ENCODE measurements around the gene ABCD3.
"Not testable (repeated sequence)": the region's sequence is repeated elsewhere in the genome, so short reads cannot be mapped to it uniquely, and the experiment has no call there.

The ABCD3 gene

DNA sequence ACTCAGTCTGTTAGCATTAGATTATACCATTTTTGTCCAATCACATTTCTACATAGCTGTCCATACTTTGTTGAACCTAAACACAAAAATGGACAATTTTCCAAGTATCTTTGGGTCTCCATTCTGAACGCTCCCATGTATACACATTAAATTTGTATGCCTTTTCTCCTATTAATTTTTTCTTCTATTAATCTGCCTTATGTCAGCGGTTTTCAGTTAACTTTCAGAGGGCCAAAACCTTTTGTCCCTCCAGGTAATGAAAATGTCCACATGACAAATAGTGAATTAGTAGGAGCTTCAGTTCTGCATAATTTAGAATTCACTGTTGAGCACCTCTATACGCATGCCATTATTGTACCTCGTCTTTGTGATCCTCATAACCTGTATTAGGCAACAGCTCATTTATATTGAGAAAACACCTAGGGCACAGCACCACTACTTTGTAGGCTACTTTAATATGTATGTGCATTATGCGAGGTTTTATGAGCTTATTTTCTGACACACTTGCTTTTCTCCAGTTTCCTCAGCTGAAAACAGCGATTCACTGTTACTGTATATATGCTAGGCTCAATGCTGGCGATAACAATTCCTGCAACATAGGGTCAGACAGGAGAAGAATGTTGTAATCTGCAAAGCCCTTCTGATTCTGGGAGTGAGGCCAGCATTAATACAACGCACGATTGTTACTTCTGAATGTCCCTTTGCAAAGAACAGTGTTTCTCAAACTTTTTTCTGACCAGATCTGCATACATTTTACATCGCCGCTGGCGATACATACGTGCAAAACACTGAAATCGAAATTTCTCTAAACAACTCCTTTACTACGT, 1.1 kb upstream of the ABCD3 start:
- DNase-seq (ENCODE audit: low spot score) = no peak

DNA sequence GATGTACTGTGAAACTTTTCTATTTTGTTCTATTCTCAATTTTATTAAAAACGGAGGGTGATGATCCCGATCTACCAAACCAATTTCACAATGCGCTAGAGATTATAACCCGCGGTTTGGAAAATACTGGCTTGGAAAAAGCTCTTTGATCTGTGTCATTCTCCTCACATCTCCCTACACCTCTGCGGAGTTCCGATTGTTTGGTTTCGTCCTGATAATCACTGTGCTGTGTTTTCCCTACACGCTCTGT, 536 bp upstream of the ABCD3 start:
- no peak for DNase-seq (ENCODE audit: low spot score)

DNA sequence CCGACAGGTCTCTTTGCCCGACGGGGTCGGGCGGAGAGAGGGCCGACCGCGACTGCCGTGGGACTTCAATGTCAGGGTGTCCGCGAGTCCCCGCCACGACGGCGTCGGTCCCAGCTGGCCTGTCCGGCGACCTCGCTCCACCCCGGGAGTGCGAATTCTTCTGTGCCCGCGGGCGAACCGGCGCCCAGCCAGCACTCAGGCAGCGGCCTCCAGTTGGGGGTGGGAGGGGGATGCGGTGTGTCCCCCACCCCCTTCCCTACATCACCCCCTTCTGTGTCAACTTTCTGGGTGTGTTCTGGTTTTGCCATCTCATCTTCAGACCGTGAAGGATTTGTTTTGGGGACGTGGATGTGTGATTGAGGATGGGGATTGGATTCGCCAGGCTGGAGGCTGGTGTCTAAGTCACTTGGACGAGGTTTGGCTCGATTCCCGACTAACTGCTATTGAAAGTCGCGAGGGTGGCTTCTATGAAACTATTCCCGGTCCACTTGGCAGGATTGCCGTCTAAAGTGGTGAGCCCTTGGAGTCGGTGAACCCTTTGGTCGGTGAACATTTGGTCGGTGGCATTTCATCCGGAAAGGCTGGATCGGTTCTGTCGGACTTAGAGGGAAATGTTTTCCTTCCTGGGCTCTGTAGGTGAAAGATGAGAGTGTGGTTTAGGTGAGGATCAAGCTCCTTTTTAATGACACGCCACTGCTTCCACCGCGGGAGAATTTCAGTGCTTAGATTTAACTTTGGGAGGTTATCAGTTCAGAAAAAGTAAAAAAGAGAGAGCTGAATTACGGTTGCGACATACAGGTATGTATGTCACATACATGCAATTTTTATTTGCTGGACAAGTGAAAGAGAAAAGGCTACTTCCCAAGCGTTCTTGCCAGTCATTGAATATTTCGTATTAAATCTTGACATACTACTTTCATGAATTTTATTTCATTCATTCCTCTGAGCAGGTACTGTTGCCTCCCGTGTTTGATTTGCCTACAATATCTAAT, 771 bp downstream of the ABCD3 start:
- DNase-seq (ENCODE audit: low spot score) = no peak

DNA sequence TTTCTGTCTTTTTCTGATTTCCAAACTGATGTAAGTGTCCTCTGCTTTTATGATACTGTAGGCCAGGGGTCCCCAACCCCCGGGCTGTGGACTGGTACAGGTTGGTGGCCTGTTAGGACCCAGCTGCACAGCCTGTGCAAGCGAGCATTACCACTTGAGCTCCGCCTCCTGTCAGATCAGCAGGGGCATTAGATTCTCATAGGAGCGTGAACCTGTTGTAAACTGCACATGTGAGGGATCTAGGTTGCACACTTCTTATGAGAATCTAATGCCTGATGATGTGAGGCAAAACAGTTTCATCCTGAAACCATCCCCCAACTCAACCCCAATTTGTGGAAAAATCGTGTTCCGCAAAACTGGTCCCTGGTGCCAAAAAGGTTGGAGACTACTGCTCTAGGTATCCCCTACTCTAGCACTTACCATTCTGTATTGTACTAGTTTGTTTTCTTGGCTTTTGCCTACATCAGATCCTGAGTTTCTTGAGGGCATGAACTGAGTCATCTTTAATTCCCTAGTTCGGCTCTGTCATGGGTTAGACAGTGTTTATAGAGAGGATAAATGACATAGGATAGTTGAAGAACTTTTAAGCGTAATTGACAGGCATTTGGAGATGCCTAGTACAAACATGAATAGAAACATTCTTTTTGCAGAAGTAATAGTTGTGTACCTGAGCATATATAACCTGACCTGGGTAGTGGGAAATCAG, 4.1 kb downstream of the ABCD3 start:
- no peak for DNase-seq (ENCODE audit: low spot score)

DNA sequence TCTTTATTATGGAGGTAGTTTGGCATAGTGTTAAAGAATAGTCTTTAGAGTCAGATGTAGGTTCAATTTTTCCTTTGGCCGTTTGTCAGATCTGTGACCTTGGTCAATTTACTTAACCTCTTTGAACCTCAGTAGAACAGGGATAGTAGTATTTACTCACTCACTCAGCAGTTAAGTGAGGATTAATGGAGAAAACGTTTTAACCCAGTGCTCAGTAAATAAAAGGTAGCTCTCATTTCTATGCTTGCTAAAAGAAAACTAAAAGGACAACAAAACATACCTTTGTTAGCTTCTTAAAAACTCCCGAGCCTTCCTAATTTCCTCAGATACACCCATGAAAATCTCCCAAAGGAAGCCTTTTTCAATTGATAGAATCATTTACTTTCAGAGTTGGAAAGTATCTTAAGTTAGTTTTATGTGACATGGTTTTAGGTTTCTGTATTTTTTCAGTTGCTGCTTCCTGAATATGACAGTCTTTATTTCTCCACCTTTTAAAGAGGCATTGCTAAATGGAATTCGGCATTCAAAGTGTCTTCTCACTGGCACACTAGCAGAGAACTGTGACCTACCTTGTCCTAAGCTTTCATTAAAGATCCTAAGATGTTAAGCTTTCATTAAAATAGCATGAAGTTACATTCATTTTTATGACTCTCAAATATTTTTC, 7.8 kb downstream of the ABCD3 start:
- DNase-seq (ENCODE audit: low spot score) = no peak

DNA sequence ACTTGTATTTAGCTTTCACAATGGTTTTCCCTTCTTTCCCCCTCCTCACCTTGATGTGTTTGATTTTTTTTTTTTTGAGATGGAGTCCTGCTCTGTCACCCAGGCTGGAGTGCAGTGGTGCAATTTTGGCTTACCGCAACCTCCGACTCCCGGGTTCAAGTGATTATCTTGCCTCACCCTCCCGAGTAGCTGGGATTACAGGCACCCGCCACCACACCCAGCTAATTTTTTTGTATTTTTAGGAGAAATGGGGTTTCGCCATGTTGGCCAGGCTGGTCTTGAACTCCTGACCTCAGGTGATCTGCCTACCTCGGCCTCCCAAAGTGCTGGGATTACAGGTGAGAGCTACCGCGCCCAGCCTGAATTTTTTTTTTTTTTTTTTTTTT, 8.3 kb downstream of the ABCD3 start:
- not testable (repeated sequence) for DNase-seq (ENCODE audit: low spot score)

DNA sequence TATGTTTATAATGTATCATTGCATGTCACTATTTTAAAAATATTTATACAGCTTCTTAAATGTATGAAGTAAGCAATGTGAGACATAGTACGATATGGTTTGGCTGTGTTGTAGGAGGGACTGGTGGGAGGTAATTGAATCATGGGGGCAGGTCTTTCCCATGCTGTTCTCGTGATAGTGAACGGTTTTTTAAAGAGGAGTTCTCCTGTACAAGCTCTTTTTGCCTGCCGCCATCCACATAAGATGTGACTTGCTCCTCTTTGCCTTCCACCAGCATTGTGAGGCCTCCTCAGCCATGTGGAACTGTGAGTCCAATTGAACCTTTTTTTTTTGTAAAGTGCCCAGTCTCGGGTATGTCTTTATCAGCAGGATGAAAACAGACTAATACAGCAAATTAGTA, 10.3 kb downstream of the ABCD3 start:
- DNase-seq (ENCODE audit: low spot score) = no peak

DNA sequence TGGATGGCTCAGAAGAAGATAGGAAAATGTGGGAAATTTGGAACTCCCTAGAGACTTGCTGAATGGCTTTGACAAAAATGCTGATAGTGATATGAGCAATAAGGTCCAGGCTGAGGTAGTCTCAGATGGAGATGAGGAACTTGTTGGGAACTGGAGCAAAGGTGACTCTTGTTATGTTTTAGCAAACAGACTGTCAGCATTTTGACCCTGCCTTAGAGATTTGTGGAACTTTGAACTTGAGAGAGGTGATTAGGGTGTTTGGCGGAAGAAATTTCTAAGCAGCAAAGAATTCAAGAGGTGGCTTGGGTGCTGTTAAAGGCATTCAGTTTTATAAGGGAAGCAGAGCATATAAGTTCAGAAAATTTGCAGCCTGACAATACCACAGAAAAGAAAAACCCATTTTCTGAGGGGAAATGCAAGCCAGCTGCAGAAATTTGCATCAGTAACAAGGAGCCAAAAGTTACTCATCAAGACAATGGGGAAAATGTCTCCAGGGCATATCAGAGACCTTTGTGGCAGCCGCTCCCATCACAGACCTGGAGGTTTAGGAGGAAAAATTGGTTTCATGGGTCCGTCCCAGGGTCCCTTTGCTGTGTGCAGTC, 10.8 kb downstream of the ABCD3 start:
- not testable (repeated sequence) for DNase-seq (ENCODE audit: low spot score)

DNA sequence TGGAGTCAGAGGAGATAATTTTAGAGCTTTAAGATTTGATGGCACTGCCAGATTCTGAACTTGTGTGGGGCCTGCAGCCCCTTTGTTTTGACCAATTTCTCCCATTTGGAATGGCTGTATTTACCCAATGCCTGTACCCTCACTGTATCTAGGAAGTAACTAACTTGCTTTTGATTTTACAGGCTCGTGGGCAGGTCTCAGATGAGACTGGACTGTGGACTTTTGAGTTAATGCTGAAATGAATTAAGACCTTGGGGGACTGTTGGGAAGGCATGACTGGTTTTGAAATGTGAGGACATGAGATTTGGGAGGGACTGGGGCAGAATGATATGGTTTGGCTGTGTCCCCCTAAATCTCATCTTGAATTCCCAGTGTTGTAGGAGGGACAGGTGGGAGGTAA, 11.9 kb downstream of the ABCD3 start:
- not testable (repeated sequence) for DNase-seq (ENCODE audit: low spot score)

DNA sequence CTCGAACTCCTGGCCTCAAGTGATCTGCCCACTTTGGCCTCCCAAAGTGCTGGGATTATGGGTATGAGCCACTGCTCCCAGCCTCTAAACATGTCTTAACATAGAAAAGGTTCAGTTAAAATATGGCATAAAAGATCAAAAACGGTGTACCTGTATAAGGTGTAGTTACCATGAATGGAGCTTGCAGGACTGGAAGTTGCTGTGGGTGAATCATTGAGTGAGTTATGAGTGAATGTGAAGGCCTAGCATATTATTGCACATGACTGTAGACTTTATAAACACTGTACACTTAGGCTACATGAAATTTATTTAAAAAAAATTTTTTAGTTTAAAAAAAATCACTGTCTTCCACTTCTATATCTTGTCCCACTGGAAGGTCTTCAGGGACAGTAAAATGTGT, 15.7 kb downstream of the ABCD3 start:
- no peak for DNase-seq (ENCODE audit: low spot score)

DNA sequence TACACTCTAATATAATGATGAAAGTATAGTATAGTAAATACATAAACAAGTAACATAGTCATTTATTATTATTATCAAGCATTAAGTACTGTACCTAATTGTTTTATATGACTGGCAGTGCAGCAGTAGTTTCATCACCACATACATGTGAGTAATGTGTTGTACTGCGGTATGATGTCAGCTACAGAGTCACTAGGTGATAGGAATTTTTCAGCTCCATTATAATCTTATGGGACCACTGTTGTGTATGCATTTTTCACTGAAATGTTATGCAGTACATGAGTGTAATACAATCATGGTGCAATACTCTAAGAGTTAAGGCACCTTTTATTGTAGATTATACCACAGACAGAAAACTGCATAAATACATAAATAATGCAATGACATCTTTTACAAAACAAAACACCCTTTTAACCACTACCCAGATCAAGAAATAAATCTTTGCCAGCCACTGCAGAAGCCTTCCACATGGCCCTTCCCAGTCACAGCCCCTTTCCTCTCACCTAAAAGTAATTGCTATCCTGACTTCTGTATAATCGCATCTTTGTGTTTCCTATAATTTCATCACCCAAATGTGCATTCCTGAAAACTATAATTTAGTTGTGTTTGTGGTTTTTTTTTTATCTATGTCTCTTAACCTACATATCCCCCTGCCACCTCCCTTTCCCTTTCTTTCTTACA, 16.3 kb downstream of the ABCD3 start:
- DNase-seq (ENCODE audit: low spot score) = no peak

DNA sequence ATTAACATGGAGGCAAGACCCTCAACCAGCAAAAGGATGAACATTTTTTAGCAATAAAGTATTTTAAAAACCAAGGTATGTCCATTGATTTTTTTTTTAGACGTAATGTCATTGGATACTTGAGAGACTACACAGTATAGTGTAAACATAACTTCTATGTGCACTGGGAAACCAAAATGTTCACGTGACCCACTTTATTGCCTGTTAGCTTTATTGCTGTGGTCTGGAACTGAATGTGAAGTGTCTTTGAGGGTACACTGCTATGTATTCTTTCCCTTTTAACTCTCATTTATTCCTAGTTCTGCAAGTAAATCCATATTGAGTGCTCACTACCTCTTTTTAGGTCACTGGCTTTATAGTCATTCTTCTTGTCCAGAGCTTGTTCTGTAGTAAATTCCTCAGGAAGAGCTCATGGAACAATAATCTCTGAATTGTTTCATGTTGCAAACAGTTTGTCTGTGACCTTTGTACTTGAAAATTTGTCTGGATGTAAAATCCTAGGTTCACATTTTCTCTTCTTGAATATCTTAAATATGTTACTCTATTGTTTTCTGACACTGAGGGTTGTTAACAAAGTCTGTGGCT, 20.6 kb downstream of the ABCD3 start:
- DNase-seq (ENCODE audit: low spot score) = no peak

DNA sequence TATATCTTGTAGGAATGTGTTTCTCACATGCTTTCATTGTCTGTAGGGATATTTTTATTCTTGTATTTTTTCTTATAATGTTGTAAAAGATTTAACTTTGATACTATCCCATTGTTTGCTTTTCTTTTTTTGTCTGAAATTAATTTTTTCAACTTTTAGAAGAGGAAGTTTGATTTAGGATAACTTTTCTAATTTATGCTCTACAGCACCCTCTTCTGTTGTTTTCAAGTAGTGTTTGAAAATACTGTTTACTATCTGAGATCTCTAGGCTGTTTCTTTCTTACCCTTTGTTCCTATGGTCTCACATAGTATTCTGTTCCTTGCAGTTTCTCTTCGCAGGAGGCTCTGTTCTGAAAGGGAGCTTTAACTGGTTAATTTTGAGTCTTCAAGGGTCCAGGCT, 21.9 kb downstream of the ABCD3 start:
- no peak for DNase-seq (ENCODE audit: low spot score)

DNA sequence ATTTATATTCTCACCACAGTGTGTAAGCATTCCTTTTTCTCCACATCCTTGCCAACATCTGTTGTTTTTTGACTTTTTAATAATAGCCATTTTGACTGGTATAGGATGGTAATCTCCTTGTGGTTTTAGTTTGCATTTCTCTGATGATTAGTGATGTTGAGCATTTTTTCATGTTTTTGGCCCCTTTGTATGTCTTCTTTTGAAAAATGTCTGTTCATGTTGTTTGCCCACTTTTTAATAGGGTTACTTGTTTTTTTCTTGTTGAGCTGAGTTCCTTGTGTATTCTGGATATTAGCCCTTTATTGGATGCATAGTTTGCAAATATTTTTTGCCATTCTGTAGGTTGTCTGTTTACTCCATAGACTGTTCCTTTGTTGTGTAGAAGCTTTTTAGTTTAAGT, 24.9 kb downstream of the ABCD3 start:
- DNase-seq (ENCODE audit: low spot score) = not testable (repeated sequence)

DNA sequence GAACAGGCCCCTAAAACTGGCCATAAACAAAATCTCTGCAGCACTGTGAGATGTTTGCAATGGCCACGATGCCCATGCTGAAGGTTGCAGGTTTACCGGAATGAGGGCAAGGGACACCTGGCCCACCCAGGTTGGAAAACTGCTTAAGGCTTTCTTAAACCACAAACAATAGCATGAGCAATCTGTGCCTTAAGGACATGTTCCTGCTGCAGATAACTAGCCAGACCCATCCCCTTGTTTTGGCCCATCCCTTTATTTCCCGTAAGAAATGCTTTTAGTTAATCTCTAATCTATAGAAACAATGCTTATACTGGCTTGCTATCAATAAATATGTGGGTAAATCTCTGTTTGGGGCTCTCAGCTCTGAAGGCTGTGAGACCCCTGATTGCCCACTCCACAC, 26.6 kb downstream of the ABCD3 start:
- DNase-seq (ENCODE audit: low spot score) = not testable (repeated sequence)

DNA sequence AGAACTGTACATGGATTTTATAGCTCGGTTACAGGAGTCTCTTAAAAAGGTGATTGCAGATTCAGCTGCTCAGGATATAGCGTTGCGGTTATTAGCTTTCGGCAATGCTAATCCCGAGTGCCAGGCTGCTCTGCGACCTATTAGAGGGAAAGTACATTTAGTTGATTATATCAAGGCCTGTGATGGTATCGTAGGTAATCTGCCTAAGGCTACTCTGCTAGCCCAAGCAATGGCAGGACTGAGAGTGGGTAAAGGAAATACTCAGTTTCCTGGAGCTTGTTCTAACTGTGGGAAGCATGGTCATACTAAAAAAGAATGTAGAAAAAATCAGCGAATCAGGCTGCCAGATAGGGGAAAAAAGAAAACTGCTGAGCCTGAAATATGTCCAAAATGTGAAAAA, 27.5 kb downstream of the ABCD3 start:
- DNase-seq (ENCODE audit: low spot score) = not testable (repeated sequence)

DNA sequence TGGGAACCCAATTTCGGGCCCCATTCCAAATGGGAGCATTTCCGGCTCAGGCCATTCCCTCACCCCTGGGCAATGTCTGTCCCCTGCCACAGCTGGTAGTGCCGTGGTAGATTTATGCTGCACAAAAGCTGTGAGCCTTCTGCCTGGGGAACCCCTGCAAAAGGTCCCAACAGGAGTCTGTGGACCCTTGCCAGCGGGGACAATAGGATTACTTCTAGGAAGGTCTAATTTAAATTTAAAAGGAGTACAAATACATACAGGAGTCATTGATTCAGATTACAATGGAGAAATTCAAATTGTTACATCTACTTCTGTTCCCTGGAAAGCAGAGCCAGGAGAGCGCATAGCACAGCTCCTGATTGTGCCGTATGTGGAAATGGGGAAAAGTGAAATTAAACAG, 28.0 kb downstream of the ABCD3 start:
- not testable (repeated sequence) for DNase-seq (ENCODE audit: low spot score)

DNA sequence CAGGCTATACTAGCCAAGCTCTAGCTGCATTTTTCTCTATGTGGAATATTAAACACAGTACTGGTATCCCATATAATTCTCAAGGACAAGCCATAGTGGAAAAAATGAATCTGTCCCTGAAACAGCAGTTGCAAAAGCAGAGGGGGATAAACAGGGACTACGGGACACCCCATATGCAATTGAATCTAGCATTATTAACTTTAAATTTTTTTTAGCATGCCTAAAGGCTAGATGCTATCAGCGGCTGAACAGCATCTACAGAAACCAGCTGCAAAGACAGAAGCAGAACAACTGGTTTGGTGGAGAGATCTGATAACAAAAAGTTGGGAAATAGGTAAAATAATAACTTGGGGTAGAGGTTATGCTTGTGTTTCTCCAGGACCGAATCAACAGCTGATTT, 30.6 kb downstream of the ABCD3 start:
- DNase-seq (ENCODE audit: low spot score) = not testable (repeated sequence)

DNA sequence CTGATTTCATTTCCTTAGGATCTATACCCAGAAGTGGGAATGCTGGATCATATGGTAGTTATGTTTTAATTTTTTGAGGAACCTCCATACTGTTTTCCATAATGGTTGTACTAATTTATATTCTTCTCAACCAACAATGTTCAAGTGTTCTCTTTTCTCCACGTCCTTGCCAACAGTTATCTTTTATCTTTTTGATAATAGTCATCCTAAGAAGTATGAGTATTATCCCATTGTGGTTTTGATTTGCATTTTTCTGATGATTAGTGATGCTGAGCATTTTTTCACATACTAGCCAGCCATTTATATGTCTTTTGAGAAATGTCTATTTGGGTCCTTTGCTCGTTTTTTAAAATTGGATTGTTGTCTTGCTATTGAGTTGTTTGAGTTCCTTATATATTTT, 38.5 kb downstream of the ABCD3 start:
- no peak for DNase-seq (ENCODE audit: low spot score)

DNA sequence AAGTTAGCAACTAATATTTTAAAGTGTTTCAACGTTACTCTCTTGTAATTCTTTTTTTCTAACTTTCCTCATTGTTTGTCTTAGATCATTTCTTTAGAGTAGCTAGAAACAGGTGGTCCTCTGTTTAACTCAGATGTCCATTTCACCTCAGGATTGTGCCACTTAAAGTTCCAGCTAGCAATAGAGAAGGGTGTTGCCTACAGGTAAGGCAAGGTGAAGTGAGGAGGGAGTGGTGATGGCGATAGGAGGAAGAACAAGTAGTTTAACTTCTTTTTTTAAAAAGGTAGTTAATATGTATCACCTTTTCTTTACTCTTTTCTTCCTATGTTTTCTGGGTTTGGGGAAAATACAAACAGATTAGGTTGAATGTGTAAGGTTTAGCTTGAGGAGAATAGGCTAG, 44.4 kb downstream of the ABCD3 start:
- DNase-seq (ENCODE audit: low spot score) = no peak

Data from NAMALWA (cell line).